Astrocyte (in vitro differentiated cells and primary cell): Measurements from ENCODE around the gene SLX4.

ENCODE experiments used
- EZH2 ChIP-seq: IDR thresholded peaks from 2 replicates; pipeline ENCODE4 v1.6.1; 2012; ENCODE audit warnings: mild to moderate bottlenecking, low read length, inconsistent platforms; ENCODE audit not compliant: insufficient read depth
- TF ChIP-seq, protein P1 (sequence below): IDR thresholded peaks from 2 replicates; pipeline ENCODE4 v1.5.1; 2011; ENCODE audit warnings: low read depth, mild to moderate bottlenecking, inconsistent platforms, low read length, moderate library complexity; ENCODE audit not compliant: insufficient read depth

DNA sequence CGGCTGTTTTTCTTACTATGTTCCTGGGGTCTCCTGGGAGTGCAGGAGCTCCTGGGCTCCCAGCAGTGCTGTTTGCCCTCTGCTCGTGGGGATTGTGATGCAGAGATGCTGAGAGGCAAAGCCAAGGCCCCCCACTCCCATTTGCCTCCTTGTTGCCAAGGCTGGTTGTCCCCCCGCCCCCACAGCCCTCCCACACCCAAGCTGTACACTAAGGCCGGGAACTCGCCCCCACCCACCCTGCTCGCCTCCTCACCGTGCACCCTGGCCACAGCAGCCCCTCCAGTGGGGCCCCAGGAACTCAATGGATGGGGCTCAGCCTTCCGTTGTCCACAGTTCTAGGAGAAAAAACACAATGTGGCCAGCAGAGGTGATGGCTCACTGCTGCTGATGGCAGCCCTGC, 44.4 kb downstream of the SLX4 start:
- TF ChIP-seq, protein P1, sequence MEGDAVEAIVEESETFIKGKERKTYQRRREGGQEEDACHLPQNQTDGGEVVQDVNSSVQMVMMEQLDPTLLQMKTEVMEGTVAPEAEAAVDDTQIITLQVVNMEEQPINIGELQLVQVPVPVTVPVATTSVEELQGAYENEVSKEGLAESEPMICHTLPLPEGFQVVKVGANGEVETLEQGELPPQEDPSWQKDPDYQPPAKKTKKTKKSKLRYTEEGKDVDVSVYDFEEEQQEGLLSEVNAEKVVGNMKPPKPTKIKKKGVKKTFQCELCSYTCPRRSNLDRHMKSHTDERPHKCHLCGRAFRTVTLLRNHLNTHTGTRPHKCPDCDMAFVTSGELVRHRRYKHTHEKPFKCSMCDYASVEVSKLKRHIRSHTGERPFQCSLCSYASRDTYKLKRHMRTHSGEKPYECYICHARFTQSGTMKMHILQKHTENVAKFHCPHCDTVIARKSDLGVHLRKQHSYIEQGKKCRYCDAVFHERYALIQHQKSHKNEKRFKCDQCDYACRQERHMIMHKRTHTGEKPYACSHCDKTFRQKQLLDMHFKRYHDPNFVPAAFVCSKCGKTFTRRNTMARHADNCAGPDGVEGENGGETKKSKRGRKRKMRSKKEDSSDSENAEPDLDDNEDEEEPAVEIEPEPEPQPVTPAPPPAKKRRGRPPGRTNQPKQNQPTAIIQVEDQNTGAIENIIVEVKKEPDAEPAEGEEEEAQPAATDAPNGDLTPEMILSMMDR, result no peak
- TF ChIP-seq EZH2, result no peak
